Measurements from ENCODE around the gene LDLRAD3.
A peak's percentile ranks its signal among the peaks of the same experiment; 100 is the strongest.
"Not testable (repeated sequence)": the region's sequence is repeated elsewhere in the genome, so short reads cannot be mapped to it uniquely, and the experiment has no call there.

The LDLRAD3 gene

GRCh38 chr11:36039471-36039870 lies 95.6 kb downstream of the LDLRAD3 start:
- H3K36me3 ChIP-seq: peaks cover 31% of the 10 kb centered on the region
- TF ChIP-seq CTCF (IDR thresholded peaks at IDR 0.05; ENCODE audit: low read depth, low read length): no peak
- H3K9me3 ChIP-seq (ENCODE audit: severe bottlenecking): no peaks in the 10 kb centered on the region
- no peak overlapping the region for H3K27ac ChIP-seq
- no peak for DNase-seq
- no peak overlapping the region for H3K4me3 ChIP-seq (ENCODE audit: low read depth, low read length)
- H3K27me3 ChIP-seq (ENCODE audit: insufficient read depth, low read depth, severe bottlenecking): no peaks in the 10 kb centered on the region

- H3K9me3 ChIP-seq (ENCODE audit: severe bottlenecking): no peaks in the 10 kb centered on the region
- peaks cover 20% of the 10 kb centered on the region for H3K36me3 ChIP-seq
- TF ChIP-seq CTCF (IDR thresholded peaks at IDR 0.05; ENCODE audit: low read depth, low read length): peak; percentile 35; the same call in 1 of the 2 replicates
- H3K27ac ChIP-seq: no peak overlapping the region
- no peak overlapping the region for H3K4me3 ChIP-seq (ENCODE audit: low read depth, low read length)
- no peak for DNase-seq
- no peaks in the 10 kb centered on the region for H3K27me3 ChIP-seq (ENCODE audit: insufficient read depth, low read depth, severe bottlenecking)
Measured at GRCh38 chr11:36041988-36042611, 98.2 kb downstream of the LDLRAD3 start.

- no peaks in the 10 kb centered on the region for H3K9me3 ChIP-seq (ENCODE audit: severe bottlenecking)
- H3K27ac ChIP-seq: no peak overlapping the region
- no peak for TF ChIP-seq CTCF (IDR thresholded peaks at IDR 0.05; ENCODE audit: low read depth, low read length)
- no peak for DNase-seq
- H3K4me3 ChIP-seq (ENCODE audit: low read depth, low read length): no peak overlapping the region
- no peaks in the 10 kb centered on the region for H3K27me3 ChIP-seq (ENCODE audit: insufficient read depth, low read depth, severe bottlenecking)
- H3K36me3 ChIP-seq: peaks cover 10% of the 10 kb centered on the region; the same call in 1 of the 2 replicates
Measured at GRCh38 chr11:36044636-36045035, 100.8 kb downstream of the LDLRAD3 start.

GRCh38 chr11:36045945-36046344 lies 102.1 kb downstream of the LDLRAD3 start:
- DNase-seq; H3K9me3 ChIP-seq (ENCODE audit: severe bottlenecking); H3K27ac ChIP-seq; H3K4me3 ChIP-seq (ENCODE audit: low read depth, low read length); H3K36me3 ChIP-seq; H3K27me3 ChIP-seq (ENCODE audit: insufficient read depth, low read depth, severe bottlenecking): not testable (repeated sequence)

GRCh38 chr11:36046932-36047331 lies 103.1 kb downstream of the LDLRAD3 start:
- H3K4me3 ChIP-seq (ENCODE audit: low read depth, low read length): no peak overlapping the region
- no peak for TF ChIP-seq CTCF (IDR thresholded peaks at IDR 0.05; ENCODE audit: low read depth, low read length)
- H3K27ac ChIP-seq: no peak overlapping the region
- no peaks in the 10 kb centered on the region for H3K9me3 ChIP-seq (ENCODE audit: severe bottlenecking)
- peaks cover 13% of the 10 kb centered on the region; the same call in 1 of the 2 replicates for H3K36me3 ChIP-seq
- H3K27me3 ChIP-seq (ENCODE audit: insufficient read depth, low read depth, severe bottlenecking): no peaks in the 10 kb centered on the region
- DNase-seq: no peak

- H3K27me3 ChIP-seq (ENCODE audit: insufficient read depth, low read depth, severe bottlenecking): no peaks in the 10 kb centered on the region
- no peak overlapping the region for H3K4me3 ChIP-seq (ENCODE audit: low read depth, low read length)
- peaks cover 13% of the 10 kb centered on the region; the same call in 1 of the 2 replicates for H3K36me3 ChIP-seq
- no peak for TF ChIP-seq CTCF (IDR thresholded peaks at IDR 0.05; ENCODE audit: low read depth, low read length)
- no peaks in the 10 kb centered on the region for H3K9me3 ChIP-seq (ENCODE audit: severe bottlenecking)
- DNase-seq: no peak
- no peak overlapping the region for H3K27ac ChIP-seq
Measured at GRCh38 chr11:36047344-36047743, 103.5 kb downstream of the LDLRAD3 start.

Measured in WERI-Rb-1 (cell line).